ENCODE measurements around the gene EMC1.
A peak's percentile ranks its signal among the peaks of the same experiment; 100 is the strongest.

EMC1 gene

DNA sequence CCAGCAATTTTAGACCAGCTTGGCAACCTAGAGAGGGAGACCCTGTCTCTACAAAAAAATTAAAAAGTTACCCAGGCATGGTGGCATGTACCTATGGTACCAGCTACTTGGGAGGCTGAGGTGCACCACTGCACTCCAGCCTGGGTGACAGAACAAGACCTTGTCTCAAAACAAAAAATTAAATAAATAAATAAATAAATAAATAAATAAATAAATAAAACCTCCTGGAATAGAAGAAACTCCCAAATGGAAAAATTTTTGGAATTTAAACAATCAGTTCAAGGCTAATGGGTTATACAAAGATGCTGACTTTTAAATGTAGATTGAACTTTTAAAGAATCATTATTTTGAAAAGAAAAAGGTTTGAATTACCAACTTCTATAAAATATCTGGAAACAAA lies 63.5 kb downstream of the EMC1 start (continued):
- TF ChIP-seq ZNF140 (tag by site-specific recombination; IDR thresholded peaks at IDR 0.05) (peak; percentile 92), ZNF354C (tag by site-specific recombination; IDR thresholded peaks at IDR 0.05; ENCODE audit: borderline replicate concordance, low read depth) (peak; percentile 96), ZNF830 (tag by site-specific recombination; IDR thresholded peaks at IDR 0.05; ENCODE audit: low read depth) (no peak), GLI2 (tag by site-specific recombination; IDR thresholded peaks at IDR 0.05; ENCODE audit: borderline replicate concordance, low read depth) (peak; percentile 63; the same call in 1 of the 2 replicates), MEIS1 (CRISPR knock-in tag; IDR thresholded peaks at IDR 0.05; ENCODE audit: borderline replicate concordance) (no peak), ZBTB21 (tag by site-specific recombination; IDR thresholded peaks at IDR 0.05) (0 out of 2 replicates have a peak, but pooled peaks have one; percentile 61), ZBTB8A (tag by site-specific recombination; IDR thresholded peaks at IDR 0.05) (peak; percentile 85), ZNF747 (tag by site-specific recombination; IDR thresholded peaks at IDR 0.05) (no peak), ZNF48 (tag by site-specific recombination; IDR thresholded peaks at IDR 0.05) (no peak), ZNF501 (tag by site-specific recombination; IDR thresholded peaks at IDR 0.05) (peak; percentile 87), ZNF585B (tag by site-specific recombination; IDR thresholded peaks at IDR 0.05) (no peak), ZNF664 (tag by site-specific recombination; IDR thresholded peaks at IDR 0.05) (peak; percentile 82), ZNF175 (tag by site-specific recombination; IDR thresholded peaks at IDR 0.05) (no peak), GLIS2 (tag by site-specific recombination; IDR thresholded peaks at IDR 0.05) (no peak), ZNF366 (tag by site-specific recombination; conservative IDR thresholded peaks at IDR 0.05) (0 out of 2 replicates have a peak, but pooled peaks have one; percentile 20), ZNF510 (tag by site-specific recombination; IDR thresholded peaks at IDR 0.05; ENCODE audit: insufficient replicate concordance) (peak; percentile 92), ZNF292 (tag by site-specific recombination; IDR thresholded peaks at IDR 0.05; ENCODE audit: borderline replicate concordance, low read depth) (0 out of 2 replicates have a peak, but pooled peaks have one; percentile 81), ZXDB (tag by site-specific recombination; IDR thresholded peaks at IDR 0.05) (peak; percentile 83), MZF1 (tag by site-specific recombination; IDR thresholded peaks at IDR 0.05; ENCODE audit: borderline replicate concordance) (peak; percentile 35; the same call in 1 of the 2 replicates)
- TF ChIP-seq, protein P1, sequence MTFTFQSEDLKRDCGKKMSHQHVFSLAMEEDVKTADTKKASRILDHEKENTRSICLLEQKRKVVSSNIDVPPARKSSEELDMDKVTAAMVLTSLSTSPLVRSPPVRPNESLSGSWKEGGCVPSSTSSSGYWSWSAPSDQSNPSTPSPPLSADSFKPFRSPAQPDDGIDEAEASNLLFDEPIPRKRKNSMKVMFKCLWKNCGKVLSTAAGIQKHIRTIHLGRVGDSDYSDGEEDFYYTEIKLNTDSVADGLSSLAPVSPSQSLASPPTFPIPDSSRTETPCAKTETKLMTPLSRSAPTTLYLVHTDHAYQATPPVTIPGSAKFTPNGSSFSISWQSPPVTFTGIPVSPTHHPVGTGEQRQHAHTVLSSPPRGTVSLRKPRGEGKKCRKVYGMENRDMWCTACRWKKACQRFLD (tag by site-specific recombination; IDR thresholded peaks at IDR 0.05): peak; percentile 53; the same call in 1 of the 2 replicates
- TF ChIP-seq, protein P2, sequence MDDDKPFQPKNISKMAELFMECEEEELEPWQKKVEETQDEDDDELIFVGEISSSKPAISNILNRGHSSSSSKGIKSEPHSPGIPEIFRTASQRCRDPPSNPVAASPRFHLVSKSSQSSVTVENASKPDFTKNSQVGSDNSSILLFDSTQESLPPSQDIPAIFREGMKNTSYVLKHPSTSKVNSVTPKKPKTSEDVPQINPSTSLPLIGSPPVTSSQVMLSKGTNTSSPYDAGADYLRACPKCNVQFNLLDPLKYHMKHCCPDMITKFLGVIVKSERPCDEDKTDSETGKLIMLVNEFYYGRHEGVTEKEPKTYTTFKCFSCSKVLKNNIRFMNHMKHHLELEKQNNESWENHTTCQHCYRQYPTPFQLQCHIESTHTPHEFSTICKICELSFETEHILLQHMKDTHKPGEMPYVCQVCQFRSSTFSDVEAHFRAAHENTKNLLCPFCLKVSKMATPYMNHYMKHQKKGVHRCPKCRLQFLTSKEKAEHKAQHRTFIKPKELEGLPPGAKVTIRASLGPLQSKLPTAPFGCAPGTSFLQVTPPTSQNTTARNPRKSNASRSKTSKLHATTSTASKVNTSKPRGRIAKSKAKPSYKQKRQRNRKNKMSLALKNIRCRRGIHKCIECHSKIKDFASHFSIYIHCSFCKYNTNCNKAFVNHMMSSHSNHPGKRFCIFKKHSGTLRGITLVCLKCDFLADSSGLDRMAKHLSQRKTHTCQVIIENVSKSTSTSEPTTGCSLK (tag by site-specific recombination; IDR thresholded peaks at IDR 0.05): no peak
- TF ChIP-seq, protein P3, sequence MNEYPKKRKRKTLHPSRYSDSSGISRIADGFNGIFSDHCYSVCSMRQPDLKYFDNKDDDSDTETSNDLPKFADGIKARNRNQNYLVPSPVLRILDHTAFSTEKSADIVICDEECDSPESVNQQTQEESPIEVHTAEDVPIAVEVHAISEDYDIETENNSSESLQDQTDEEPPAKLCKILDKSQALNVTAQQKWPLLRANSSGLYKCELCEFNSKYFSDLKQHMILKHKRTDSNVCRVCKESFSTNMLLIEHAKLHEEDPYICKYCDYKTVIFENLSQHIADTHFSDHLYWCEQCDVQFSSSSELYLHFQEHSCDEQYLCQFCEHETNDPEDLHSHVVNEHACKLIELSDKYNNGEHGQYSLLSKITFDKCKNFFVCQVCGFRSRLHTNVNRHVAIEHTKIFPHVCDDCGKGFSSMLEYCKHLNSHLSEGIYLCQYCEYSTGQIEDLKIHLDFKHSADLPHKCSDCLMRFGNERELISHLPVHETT (tag by site-specific recombination; IDR thresholded peaks at IDR 0.05): peak; percentile 64; the same call in 1 of the 2 replicates
- TF ChIP-seq, protein P4, sequence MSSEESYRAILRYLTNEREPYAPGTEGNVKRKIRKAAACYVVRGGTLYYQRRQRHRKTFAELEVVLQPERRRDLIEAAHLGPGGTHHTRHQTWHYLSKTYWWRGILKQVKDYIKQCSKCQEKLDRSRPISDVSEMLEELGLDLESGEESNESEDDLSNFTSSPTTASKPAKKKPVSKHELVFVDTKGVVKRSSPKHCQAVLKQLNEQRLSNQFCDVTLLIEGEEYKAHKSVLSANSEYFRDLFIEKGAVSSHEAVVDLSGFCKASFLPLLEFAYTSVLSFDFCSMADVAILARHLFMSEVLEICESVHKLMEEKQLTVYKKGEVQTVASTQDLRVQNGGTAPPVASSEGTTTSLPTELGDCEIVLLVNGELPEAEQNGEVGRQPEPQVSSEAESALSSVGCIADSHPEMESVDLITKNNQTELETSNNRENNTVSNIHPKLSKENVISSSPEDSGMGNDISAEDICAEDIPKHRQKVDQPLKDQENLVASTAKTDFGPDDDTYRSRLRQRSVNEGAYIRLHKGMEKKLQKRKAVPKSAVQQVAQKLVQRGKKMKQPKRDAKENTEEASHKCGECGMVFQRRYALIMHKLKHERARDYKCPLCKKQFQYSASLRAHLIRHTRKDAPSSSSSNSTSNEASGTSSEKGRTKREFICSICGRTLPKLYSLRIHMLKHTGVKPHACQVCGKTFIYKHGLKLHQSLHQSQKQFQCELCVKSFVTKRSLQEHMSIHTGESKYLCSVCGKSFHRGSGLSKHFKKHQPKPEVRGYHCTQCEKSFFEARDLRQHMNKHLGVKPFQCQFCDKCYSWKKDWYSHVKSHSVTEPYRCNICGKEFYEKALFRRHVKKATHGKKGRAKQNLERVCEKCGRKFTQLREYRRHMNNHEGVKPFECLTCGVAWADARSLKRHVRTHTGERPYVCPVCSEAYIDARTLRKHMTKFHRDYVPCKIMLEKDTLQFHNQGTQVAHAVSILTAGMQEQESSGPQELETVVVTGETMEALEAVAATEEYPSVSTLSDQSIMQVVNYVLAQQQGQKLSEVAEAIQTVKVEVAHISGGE (tag by site-specific recombination; conservative IDR thresholded peaks at IDR 0.05; ENCODE audit: low read depth): peak; percentile 89
- TF ChIP-seq, protein P5, sequence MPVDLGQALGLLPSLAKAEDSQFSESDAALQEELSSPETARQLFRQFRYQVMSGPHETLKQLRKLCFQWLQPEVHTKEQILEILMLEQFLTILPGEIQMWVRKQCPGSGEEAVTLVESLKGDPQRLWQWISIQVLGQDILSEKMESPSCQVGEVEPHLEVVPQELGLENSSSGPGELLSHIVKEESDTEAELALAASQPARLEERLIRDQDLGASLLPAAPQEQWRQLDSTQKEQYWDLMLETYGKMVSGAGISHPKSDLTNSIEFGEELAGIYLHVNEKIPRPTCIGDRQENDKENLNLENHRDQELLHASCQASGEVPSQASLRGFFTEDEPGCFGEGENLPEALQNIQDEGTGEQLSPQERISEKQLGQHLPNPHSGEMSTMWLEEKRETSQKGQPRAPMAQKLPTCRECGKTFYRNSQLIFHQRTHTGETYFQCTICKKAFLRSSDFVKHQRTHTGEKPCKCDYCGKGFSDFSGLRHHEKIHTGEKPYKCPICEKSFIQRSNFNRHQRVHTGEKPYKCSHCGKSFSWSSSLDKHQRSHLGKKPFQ (tag by site-specific recombination; IDR thresholded peaks at IDR 0.05): 0 out of 2 replicates have a peak, but pooled peaks have one; percentile 42
- TF ChIP-seq, protein P6, sequence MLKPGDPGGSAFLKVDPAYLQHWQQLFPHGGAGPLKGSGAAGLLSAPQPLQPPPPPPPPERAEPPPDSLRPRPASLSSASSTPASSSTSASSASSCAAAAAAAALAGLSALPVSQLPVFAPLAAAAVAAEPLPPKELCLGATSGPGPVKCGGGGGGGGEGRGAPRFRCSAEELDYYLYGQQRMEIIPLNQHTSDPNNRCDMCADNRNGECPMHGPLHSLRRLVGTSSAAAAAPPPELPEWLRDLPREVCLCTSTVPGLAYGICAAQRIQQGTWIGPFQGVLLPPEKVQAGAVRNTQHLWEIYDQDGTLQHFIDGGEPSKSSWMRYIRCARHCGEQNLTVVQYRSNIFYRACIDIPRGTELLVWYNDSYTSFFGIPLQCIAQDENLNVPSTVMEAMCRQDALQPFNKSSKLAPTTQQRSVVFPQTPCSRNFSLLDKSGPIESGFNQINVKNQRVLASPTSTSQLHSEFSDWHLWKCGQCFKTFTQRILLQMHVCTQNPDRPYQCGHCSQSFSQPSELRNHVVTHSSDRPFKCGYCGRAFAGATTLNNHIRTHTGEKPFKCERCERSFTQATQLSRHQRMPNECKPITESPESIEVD (tag by site-specific recombination; IDR thresholded peaks at IDR 0.05): no peak
- TF ChIP-seq, protein P7, sequence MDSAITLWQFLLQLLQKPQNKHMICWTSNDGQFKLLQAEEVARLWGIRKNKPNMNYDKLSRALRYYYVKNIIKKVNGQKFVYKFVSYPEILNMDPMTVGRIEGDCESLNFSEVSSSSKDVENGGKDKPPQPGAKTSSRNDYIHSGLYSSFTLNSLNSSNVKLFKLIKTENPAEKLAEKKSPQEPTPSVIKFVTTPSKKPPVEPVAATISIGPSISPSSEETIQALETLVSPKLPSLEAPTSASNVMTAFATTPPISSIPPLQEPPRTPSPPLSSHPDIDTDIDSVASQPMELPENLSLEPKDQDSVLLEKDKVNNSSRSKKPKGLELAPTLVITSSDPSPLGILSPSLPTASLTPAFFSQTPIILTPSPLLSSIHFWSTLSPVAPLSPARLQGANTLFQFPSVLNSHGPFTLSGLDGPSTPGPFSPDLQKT (IDR thresholded peaks at IDR 0.05; ENCODE audit: borderline replicate concordance, low read depth, low read length): no peak

Measured in HEK293 (cell line).